GM23248 (cell line): ENCODE data around the gene TRAF3IP1. TPM values are rescaled to one million over a fixed set of nuclear protein-coding genes. Genes with fewer than 3 reads are reported as not detected.

Experiments
- DNase-seq: peaks from one replicate; pipeline ENCODE4 v3.0.0-alpha.2; 2015
- H2AFZ ChIP-seq: fragments of 200-600 bp; sonication (generic); 2 replicates; pipeline ENCODE4 v1.6.1; 2016; ENCODE audit warnings: antibody characterized with exemption
- H3F3A ChIP-seq: fragments of 200-600 bp; sonication (generic); 2 replicates; pipeline ENCODE4 v1.6.1; 2016; ENCODE audit warnings: mild to moderate bottlenecking, antibody characterized with exemption, mixed run types; ENCODE audit not compliant: insufficient read depth
- H3K27ac ChIP-seq: fragments of 200-600 bp; sonication (generic); 2 replicates; pipeline ENCODE4 v1.5.1; 2016; ENCODE audit warnings: mild to moderate bottlenecking
- H3K27me3 ChIP-seq: fragments of 200-600 bp; sonication (generic); replicated peaks from 2 replicates; pipeline ENCODE4 v1.6.1; 2016; ENCODE audit warnings: mild to moderate bottlenecking; ENCODE audit not compliant: insufficient read depth
- H3K36me3 ChIP-seq: fragments of 200-600 bp; sonication (generic); 2 replicates; pipeline ENCODE4 v1.6.1; 2016; ENCODE audit warnings: low read depth, mild to moderate bottlenecking
- H3K4me1 ChIP-seq: fragments of 200-600 bp; sonication (generic); 2 replicates; pipeline ENCODE4 v1.6.1; 2016; ENCODE audit warnings: mild to moderate bottlenecking; ENCODE audit not compliant: insufficient read depth
- H3K4me2 ChIP-seq: fragments of 200-600 bp; sonication (generic); one replicate; pipeline ENCODE4 v1.6.1; 2016; ENCODE audit warnings: mild to moderate bottlenecking; ENCODE audit not compliant: unreplicated experiment
- H3K4me3 ChIP-seq: fragments of 200-600 bp; sonication (generic); 2 replicates; pipeline ENCODE4 v1.5.1; 2016; ENCODE audit warnings: mild to moderate bottlenecking
- H3K79me2 ChIP-seq: fragments of 200-600 bp; sonication (generic); 2 replicates; pipeline ENCODE4 v1.6.1; 2016; ENCODE audit warnings: mild to moderate bottlenecking; ENCODE audit not compliant: insufficient read depth
- H3K9ac ChIP-seq: fragments of 200-600 bp; sonication (generic); 2 replicates; pipeline ENCODE4 v1.6.1; 2016; ENCODE audit warnings: mild to moderate bottlenecking
- H3K9me2 ChIP-seq: fragments of 200-600 bp; sonication (generic); 2 replicates; pipeline ENCODE4 v1.6.1; 2016; ENCODE audit warnings: mixed run types, mild to moderate bottlenecking, moderate library complexity; ENCODE audit not compliant: insufficient read depth
- H3K9me3 ChIP-seq: fragments of 200-600 bp; sonication (generic); one replicate; pipeline ENCODE4 v1.6.1; 2017; ENCODE audit warnings: low read depth
- H4K20me1 ChIP-seq: fragments of 200-600 bp; sonication (generic); 2 replicates; pipeline ENCODE4 v1.6.0; 2016; ENCODE audit not compliant: insufficient read depth
- EZH2 ChIP-seq: fragments of 200-600 bp; sonication (generic); IDR thresholded peaks from 2 replicates; pipeline ENCODE4 v1.6.1; 2018; ENCODE audit warnings: antibody characterized with exemption, mild to moderate bottlenecking; ENCODE audit not compliant: insufficient read depth, poor library complexity, severe bottlenecking
- EZH2phosphoT487 ChIP-seq: fragments of 200-600 bp; sonication (generic); IDR thresholded peaks from 2 replicates; pipeline ENCODE4 v1.6.1; 2018; ENCODE audit warnings: antibody characterized with exemption, moderate library complexity, mild to moderate bottlenecking, low read depth; ENCODE audit not compliant: insufficient read depth
- WGBS, 2 experiments: methylation state at CpG; one replicate each; pipeline ENCODE4 v1.1.6; 2015 to 2017; ENCODE audit warnings: low lambda C conversion rate in 2 of 2, low coverage in 1 of 2; ENCODE audit errors: missing lambda C conversion rate in 2 of 2; 5-methylcytosine and 5-hydroxymethylcytosine counted together
- in situ Hi-C: fragments of 300-500 bp; cut with MboI; formaldehyde crosslinking; loops from 2 replicates; pipeline ENCODE4 v1.15.0; 2020
- polyA plus RNA-seq: library from polyadenylated mRNA; unstranded; fragments of >200 nt; fragmentation: Nextera tagmentation; extraction: Ambion mirVana; gene quantifications from 2 replicates; pipeline ENCODE4 v1.2.1, GENCODE V29; 2016
- total RNA-seq: library from RNA; depleted of rRNA; stranded (reverse); fragments of >200 nt; shearing (Covaris generic); gene quantifications from 2 replicates; pipeline ENCODE4 v1.2.3, GENCODE V29; 2014

TRAF3IP1 gene
- total and polyA plus RNA-seq, 2 experiments from 2014 or later = 9.5 to 10.6 TPM

- H3K27ac ChIP-seq = peak overlapping the region; percentile 99
- in situ Hi-C loops = no loop called here
- peak overlapping the region; percentile 75 for H3K4me2 ChIP-seq
- no peaks in the 10 kb centered on the region for H4K20me1 ChIP-seq
- H3K27me3 ChIP-seq = no peaks in the 10 kb centered on the region
- H3K9ac ChIP-seq = peak overlapping the region; percentile 94
- WGBS, 2 experiments = 0 to 1% methylated on average over 68 to 80 of the region's 108 CpGs
- peaks cover 22% of the 10 kb centered on the region for H3F3A ChIP-seq
- peak overlapping the region; percentile 72 for H2AFZ ChIP-seq
- TF ChIP-seq EZH2phosphoT487 (no peak), EZH2 (no peak)
- DNase-seq = peak; percentile 98
- H3K4me3 ChIP-seq = peak overlapping the region; percentile 75
- H3K4me1 ChIP-seq = peaks cover 23% of the 10 kb centered on the region
- H3K9me2 ChIP-seq = no peaks in the 10 kb centered on the region
- no peaks in the 10 kb centered on the region for H3K9me3 ChIP-seq
- peaks cover 19% of the 10 kb centered on the region for H3K79me2 ChIP-seq
- no peaks in the 10 kb centered on the region for H3K36me3 ChIP-seq
Observed at GRCh38 chr2:238288650-238289573, 31.4 kb upstream of the TRAF3IP1 start.

DNA sequence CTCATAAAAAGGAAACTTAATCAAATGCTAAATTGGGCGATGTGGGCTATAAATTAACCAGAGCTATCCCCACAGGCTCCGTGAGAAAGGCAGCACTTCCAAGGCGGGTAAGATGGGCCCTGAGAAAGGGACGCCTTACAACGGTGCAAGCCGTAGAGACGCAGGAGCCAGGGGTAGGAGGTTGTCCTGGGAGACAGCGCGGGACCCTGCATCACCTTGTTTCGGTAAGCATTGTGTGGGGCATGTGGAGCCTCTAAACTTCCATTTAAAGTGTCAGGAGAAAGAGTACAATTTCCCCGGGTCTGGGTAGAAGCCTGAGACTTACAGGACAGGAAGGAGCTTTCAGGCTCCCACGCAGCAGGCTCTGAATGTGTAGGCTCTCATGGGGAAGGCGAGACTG lies 30.7 kb upstream of the TRAF3IP1 start:
- H3F3A ChIP-seq = peaks cover 22% of the 10 kb centered on the region
- H3K36me3 ChIP-seq = no peaks in the 10 kb centered on the region
- peak overlapping the region; percentile 75 for H3K4me3 ChIP-seq
- no peaks in the 10 kb centered on the region for H4K20me1 ChIP-seq
- in situ Hi-C loops = no loop called here
- H3K9me3 ChIP-seq = no peaks in the 10 kb centered on the region
- H3K27me3 ChIP-seq = no peaks in the 10 kb centered on the region
- H3K79me2 ChIP-seq = peaks cover 12% of the 10 kb centered on the region
- peak overlapping the region; percentile 68 for H3K4me2 ChIP-seq
- peaks cover 23% of the 10 kb centered on the region for H3K4me1 ChIP-seq
- no peak for DNase-seq
- peak overlapping the region; percentile 72; the same call in 1 of the 2 replicates for H2AFZ ChIP-seq
- 56 to 62% methylated on average over 13 of the region's 13 CpGs for WGBS, 2 experiments
- peak overlapping the region; percentile 94 for H3K9ac ChIP-seq
- TF ChIP-seq EZH2phosphoT487 (no peak), EZH2 (no peak)
- no peaks in the 10 kb centered on the region for H3K9me2 ChIP-seq
- H3K27ac ChIP-seq = no peak overlapping the region

- Histone ChIP-seq H3F3A (peaks cover 21% of the 10 kb centered on the region), H3K36me3 (no peaks in the 10 kb centered on the region), H3K27ac (no peak overlapping the region), H3K9me2 (no peaks in the 10 kb centered on the region), H3K9me3 (no peaks in the 10 kb centered on the region), H4K20me1 (no peaks in the 10 kb centered on the region), H3K4me3 (no peak overlapping the region), H3K4me2 (no peak overlapping the region), H3K9ac (no peak overlapping the region), H2AFZ (no peak overlapping the region), H3K27me3 (no peaks in the 10 kb centered on the region), H3K79me2 (peaks cover 8% of the 10 kb centered on the region; the same call in 1 of the 2 replicates), H3K4me1 (peaks cover 22% of the 10 kb centered on the region)
- 79 to 81% methylated on average over 8 of the region's 8 CpGs for WGBS, 2 experiments
- no peak for DNase-seq
- no peak for TF ChIP-seq EZH2
- no peak for TF ChIP-seq EZH2phosphoT487
- in situ Hi-C loops = no loop called here
Observed at GRCh38 chr2:238290091-238290509, 30.2 kb upstream of the TRAF3IP1 start.

- no peak overlapping the region for H3K4me2 ChIP-seq
- no peak overlapping the region for H3K9ac ChIP-seq
- H3K36me3 ChIP-seq = no peaks in the 10 kb centered on the region
- no peak overlapping the region for H2AFZ ChIP-seq
- TF ChIP-seq EZH2phosphoT487 (no peak), EZH2 (no peak)
- in situ Hi-C loops = no loop called here
- H3K27me3 ChIP-seq = no peaks in the 10 kb centered on the region
- WGBS, 2 experiments = 79 to 83% methylated on average over 5 of the region's 5 CpGs
- H3K4me3 ChIP-seq = no peak overlapping the region
- no peak overlapping the region for H3K27ac ChIP-seq
- no peaks in the 10 kb centered on the region for H3K9me3 ChIP-seq
- no peaks in the 10 kb centered on the region for H4K20me1 ChIP-seq
- DNase-seq = no peak
- peaks cover 16% of the 10 kb centered on the region for H3K4me1 ChIP-seq
- H3K79me2 ChIP-seq = peaks cover 4% of the 10 kb centered on the region; the same call in 1 of the 2 replicates
- no peaks in the 10 kb centered on the region for H3K9me2 ChIP-seq
- H3F3A ChIP-seq = peaks cover 15% of the 10 kb centered on the region
Observed at GRCh38 chr2:238290715-238291549, 29.4 kb upstream of the TRAF3IP1 start.
